Activated naive CD8-positive, alpha-beta T cell treated with anti-CD3 and anti-CD28 coated beads, Interleukin-2, amount 50 U/mL, for 24 hours (primary cell): ENCODE measurements around the gene WNT3A.

Source experiments
- ATAC-seq: fragments of 150-1000 bp; cut with Tn5 transposase; one replicate; pipeline ENCODE4 v1.10.0; 2021
- DNase-seq: peaks from one replicate; pipeline ENCODE4 v3.0.0; 2021
- H3K27ac Mint-ChIP-seq: one replicate; pipeline ENCODE4 v1.8.0; 2021; ENCODE audit warnings: mild to moderate bottlenecking, mixed read lengths
- H3K27me3 Mint-ChIP-seq: one replicate; pipeline ENCODE4 v1.8.0; 2021; ENCODE audit warnings: mixed read lengths
- H3K36me3 Mint-ChIP-seq: one replicate; pipeline ENCODE4 v1.8.0; 2021; ENCODE audit warnings: low read depth, mixed read lengths
- H3K4me1 Mint-ChIP-seq: one replicate; pipeline ENCODE4 v1.8.0; 2021; ENCODE audit warnings: mixed read lengths
- H3K4me3 Mint-ChIP-seq: one replicate; pipeline ENCODE4 v1.8.0; 2021; ENCODE audit warnings: mild to moderate bottlenecking, moderate library complexity, mixed read lengths
- H3K9me3 Mint-ChIP-seq: one replicate; pipeline ENCODE4 v1.8.0; 2021; ENCODE audit warnings: mixed read lengths

The WNT3A gene

DNA sequence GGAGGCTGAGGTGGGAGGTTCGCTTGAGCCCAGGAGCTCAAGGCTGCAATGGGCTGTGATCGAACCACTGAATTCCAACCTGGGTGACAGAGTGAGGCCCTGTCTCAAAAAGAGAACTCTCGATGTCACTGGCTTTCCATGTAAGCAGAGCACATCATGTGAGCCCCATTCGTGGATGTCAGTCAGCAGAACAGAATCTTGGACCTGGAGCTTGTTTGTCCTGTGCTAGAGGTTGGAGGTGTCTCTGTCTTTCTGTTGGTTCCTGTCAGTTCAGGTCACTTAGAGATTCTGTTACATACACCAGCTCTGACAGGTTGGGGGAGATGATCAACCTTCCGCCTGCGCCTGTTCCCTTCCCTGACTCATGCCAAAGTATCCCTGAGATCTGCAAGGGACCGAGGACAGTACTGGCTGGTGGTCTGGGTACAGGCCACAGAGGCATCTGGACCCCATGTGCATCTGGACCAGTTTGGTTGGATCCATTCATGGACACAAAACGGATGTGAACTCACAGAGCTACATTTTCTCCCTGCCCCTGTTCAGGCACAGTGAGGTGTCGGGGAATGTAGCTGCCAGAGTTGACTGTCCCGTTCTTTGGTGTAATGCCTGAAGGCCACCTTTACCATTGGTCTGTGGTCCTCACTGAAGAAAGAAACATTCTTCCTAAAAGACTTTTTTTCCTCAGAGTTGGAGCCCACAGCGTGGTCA is 85.7 kb downstream of the WNT3A start:
- no peak for ATAC-seq
- H3K27ac Mint-ChIP-seq: no peak overlapping the region
- H3K4me1 Mint-ChIP-seq: peaks cover 67% of the 10 kb centered on the region
- H3K4me3 Mint-ChIP-seq: no peak overlapping the region
- H3K27me3 Mint-ChIP-seq: no peaks in the 10 kb centered on the region
- H3K9me3 Mint-ChIP-seq: peaks cover 6% of the 10 kb centered on the region
- peaks cover 74% of the 10 kb centered on the region for H3K36me3 Mint-ChIP-seq
- no peak for DNase-seq

DNA sequence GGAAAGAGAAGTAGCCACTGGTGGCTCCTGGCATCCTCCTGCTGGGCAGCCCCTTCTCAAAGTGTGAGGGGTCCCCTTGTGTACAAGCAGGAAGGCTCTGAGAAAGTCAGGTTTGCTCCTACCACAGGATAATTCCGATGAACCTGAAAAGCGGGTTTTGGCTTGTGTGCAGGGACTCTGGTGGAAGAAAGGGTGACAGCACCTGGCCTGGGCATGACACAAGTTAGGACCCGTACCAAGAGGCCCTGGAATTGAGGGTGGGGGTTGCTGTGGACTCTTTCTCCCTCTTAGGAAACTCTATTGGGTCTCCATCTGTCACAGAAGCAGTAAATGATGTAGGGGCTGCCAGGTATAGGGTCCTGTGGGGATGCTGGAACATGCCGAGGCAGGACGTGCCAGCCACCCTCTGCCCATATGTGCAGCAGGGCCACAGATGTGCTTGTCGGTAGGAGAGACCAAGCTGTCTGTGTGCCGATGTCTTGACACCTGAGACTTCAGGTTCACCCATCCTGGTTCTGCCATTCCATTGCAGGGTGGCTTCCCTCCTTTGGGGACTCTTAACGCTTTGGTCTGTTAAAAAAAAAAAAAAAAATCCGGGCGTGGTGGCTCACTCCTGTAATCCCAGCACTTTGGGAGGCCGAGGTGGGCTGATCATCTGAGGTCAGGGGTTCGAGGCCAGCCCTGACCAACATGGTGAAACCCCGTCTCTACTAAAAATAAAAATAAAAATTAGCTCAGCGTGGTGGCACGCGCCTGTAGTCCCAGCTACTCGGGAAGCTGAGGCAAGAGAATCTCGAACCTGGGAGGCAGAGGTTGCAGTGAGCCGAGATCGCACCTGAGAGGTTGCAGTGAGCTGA is 86.5 kb downstream of the WNT3A start:
- H3K4me1 Mint-ChIP-seq: peaks cover 60% of the 10 kb centered on the region
- no peak overlapping the region for H3K4me3 Mint-ChIP-seq
- H3K9me3 Mint-ChIP-seq: peaks cover 6% of the 10 kb centered on the region
- no peak overlapping the region for H3K27ac Mint-ChIP-seq
- peaks cover 72% of the 10 kb centered on the region for H3K36me3 Mint-ChIP-seq
- ATAC-seq (no peak), DNase-seq (no peak)
- no peaks in the 10 kb centered on the region for H3K27me3 Mint-ChIP-seq

DNA sequence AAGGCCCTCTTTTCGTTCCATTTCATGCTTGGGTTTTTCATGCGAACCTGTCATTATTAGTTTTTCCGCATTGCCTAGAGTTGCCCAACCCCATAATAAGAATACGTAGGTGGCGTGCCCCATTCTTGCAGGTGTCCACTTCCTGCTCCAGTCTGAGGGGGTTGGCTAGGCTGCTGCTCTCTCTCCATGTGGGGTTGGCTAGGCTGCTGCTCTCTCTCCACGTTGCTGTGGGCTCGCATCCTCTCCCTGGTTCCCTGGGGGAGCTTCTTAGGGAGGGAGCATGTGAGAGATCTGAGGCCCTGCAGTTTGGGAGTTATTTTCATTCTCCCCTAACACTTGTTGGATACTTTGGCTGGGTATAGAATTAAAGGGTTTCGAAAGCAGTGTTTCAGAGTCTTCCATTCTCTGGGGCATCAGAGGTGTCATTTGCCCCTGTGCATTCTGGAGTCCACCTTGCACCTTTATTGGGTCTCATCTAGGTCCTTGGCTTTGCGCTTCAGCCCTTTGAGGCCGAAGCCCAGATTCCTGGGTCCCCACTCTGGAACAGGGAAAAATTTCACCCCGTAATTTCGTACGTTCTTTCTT is 87.7 kb downstream of the WNT3A start:
- Mint-ChIP-seq H3K4me3 (no peak overlapping the region), H3K27me3 (no peaks in the 10 kb centered on the region), H3K36me3 (peaks cover 75% of the 10 kb centered on the region), H3K27ac (peak overlapping the region; percentile 0), H3K4me1 (peaks cover 49% of the 10 kb centered on the region), H3K9me3 (peaks cover 6% of the 10 kb centered on the region)
- DNase-seq (no peak), ATAC-seq (no peak)

- Mint-ChIP-seq H3K36me3 (peaks cover 74% of the 10 kb centered on the region), H3K27ac (peak overlapping the region; percentile 0), H3K9me3 (peaks cover 6% of the 10 kb centered on the region), H3K4me1 (peaks cover 43% of the 10 kb centered on the region), H3K27me3 (no peaks in the 10 kb centered on the region), H3K4me3 (no peak overlapping the region)
- DNase-seq (no peak), ATAC-seq (no peak)
These were observed 88.4 kb downstream of the WNT3A start for GRCh38 chr1:228095161-228095560.

- Mint-ChIP-seq H3K36me3 (peaks cover 67% of the 10 kb centered on the region), H3K27me3 (no peaks in the 10 kb centered on the region), H3K9me3 (peaks cover 6% of the 10 kb centered on the region), H3K27ac (peak overlapping the region; percentile 69), H3K4me1 (peaks cover 35% of the 10 kb centered on the region), H3K4me3 (no peak overlapping the region)
- ATAC-seq (no peak), DNase-seq (no peak)
These were observed 89.1 kb downstream of the WNT3A start for GRCh38 chr1:228095938-228096337.

DNA sequence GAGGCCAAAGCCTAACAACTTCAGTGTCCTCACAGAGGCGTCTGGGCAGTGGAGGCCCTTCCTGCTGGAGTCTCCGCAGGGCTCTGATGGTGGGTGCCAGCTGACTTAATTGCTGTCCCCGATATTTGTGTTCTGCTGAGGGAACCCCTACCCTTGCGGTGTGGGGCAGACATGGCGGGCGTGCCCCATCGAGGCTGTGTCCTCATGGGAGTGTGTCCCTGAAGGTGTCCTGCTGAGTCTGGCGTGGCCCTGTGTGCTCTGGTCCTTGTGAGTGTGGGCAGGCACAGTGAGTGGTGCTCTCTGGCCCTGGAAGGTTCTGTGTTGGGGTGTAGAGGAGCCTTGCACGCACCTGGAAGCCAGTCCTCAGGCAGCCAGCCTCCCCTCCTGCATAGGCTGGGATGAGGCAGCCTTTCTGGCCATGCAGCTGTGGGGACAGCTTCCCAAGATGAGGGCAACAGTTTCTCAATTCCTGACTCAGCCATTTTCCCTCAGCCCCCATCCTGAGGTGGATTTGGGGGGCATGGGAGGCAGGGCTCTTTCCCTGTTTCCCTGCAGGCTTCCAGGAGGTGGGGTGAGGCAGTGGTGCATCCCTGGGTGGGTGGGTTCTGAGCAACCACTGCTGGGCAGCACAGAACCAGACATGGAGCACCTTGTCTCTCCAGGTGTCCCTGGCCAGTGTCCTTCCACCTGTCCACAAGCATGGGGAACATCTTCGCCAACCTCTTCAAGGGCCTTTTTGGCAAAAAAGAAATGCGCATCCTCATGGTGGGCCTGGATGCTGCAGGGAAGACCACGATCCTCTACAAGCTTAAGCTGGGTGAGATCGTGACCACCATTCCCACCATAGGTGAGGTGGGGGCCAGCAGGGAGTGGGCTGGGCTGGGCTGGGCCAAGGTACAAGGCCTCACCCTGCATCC is 89.9 kb downstream of the WNT3A start:
- DNase-seq: no peak
- H3K9me3 Mint-ChIP-seq: peaks cover 6% of the 10 kb centered on the region
- H3K36me3 Mint-ChIP-seq: peaks cover 60% of the 10 kb centered on the region
- H3K27me3 Mint-ChIP-seq: no peaks in the 10 kb centered on the region
- H3K27ac Mint-ChIP-seq: peak overlapping the region; percentile 18
- ATAC-seq: no peak
- no peak overlapping the region for H3K4me3 Mint-ChIP-seq
- H3K4me1 Mint-ChIP-seq: peaks cover 32% of the 10 kb centered on the region

- peaks cover 6% of the 10 kb centered on the region for H3K9me3 Mint-ChIP-seq
- H3K36me3 Mint-ChIP-seq: peaks cover 52% of the 10 kb centered on the region
- no peak overlapping the region for H3K4me3 Mint-ChIP-seq
- peaks cover 24% of the 10 kb centered on the region for H3K4me1 Mint-ChIP-seq
- no peak for ATAC-seq
- peak overlapping the region; percentile 35 for H3K27ac Mint-ChIP-seq
- DNase-seq: no peak
- H3K27me3 Mint-ChIP-seq: no peaks in the 10 kb centered on the region
These were observed 90.7 kb downstream of the WNT3A start for GRCh38 chr1:228097333-228098081.

DNA sequence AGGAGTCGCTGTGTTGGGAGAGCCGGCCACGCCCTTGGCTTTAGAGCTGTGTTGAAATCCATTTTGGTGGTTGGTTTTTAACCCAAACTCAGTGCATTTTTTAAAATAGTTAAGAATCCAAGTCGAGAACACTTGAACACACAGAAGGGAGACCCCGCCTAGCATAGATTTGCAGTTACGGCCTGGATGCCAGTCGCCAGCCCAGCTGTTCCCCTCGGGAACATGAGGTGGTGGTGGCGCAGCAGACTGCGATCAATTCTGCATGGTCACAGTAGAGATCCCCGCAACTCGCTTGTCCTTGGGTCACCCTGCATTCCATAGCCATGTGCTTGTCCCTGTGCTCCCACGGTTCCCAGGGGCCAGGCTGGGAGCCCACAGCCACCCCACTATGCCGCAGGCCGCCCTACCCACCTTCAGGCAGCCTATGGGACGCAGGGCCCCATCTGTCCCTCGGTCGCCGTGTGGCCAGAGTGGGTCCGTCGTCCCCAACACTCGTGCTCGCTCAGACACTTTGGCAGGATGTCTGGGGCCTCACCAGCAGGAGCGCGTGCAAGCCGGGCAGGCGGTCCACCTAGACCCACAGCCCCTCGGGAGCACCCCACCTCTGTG is 91.6 kb downstream of the WNT3A start:
- H3K27me3 Mint-ChIP-seq: no peaks in the 10 kb centered on the region
- ATAC-seq (no peak), DNase-seq (peak; percentile 1)
- no peak overlapping the region for H3K27ac Mint-ChIP-seq
- H3K4me1 Mint-ChIP-seq: peaks cover 28% of the 10 kb centered on the region
- H3K36me3 Mint-ChIP-seq: peaks cover 44% of the 10 kb centered on the region
- peaks cover 6% of the 10 kb centered on the region for H3K9me3 Mint-ChIP-seq
- no peak overlapping the region for H3K4me3 Mint-ChIP-seq

- peaks cover 35% of the 10 kb centered on the region for H3K4me1 Mint-ChIP-seq
- DNase-seq: no peak
- peaks cover 6% of the 10 kb centered on the region for H3K9me3 Mint-ChIP-seq
- no peak for ATAC-seq
- peaks cover 38% of the 10 kb centered on the region for H3K36me3 Mint-ChIP-seq
- H3K27ac Mint-ChIP-seq: peak overlapping the region; percentile 47
- no peak overlapping the region for H3K4me3 Mint-ChIP-seq
- H3K27me3 Mint-ChIP-seq: no peaks in the 10 kb centered on the region
These were observed 92.5 kb downstream of the WNT3A start for GRCh38 chr1:228099331-228099732.

GRCh38 chr1:228100822-228101613 is 94.2 kb downstream of the WNT3A start:
- no peak for DNase-seq
- Mint-ChIP-seq H3K4me1 (peaks cover 27% of the 10 kb centered on the region), H3K27ac (peak overlapping the region; percentile 64), H3K27me3 (no peaks in the 10 kb centered on the region), H3K36me3 (peaks cover 23% of the 10 kb centered on the region), H3K4me3 (peak overlapping the region; percentile 91), H3K9me3 (no peaks in the 10 kb centered on the region)
- ATAC-seq: no peak

GRCh38 chr1:228101614-228101993 is 94.8 kb downstream of the WNT3A start:
- Mint-ChIP-seq H3K4me3 (peak overlapping the region; percentile 91), H3K4me1 (peaks cover 26% of the 10 kb centered on the region), H3K9me3 (no peaks in the 10 kb centered on the region), H3K36me3 (peaks cover 24% of the 10 kb centered on the region), H3K27ac (peak overlapping the region; percentile 64), H3K27me3 (no peaks in the 10 kb centered on the region)
- DNase-seq (no peak), ATAC-seq (no peak)

DNA sequence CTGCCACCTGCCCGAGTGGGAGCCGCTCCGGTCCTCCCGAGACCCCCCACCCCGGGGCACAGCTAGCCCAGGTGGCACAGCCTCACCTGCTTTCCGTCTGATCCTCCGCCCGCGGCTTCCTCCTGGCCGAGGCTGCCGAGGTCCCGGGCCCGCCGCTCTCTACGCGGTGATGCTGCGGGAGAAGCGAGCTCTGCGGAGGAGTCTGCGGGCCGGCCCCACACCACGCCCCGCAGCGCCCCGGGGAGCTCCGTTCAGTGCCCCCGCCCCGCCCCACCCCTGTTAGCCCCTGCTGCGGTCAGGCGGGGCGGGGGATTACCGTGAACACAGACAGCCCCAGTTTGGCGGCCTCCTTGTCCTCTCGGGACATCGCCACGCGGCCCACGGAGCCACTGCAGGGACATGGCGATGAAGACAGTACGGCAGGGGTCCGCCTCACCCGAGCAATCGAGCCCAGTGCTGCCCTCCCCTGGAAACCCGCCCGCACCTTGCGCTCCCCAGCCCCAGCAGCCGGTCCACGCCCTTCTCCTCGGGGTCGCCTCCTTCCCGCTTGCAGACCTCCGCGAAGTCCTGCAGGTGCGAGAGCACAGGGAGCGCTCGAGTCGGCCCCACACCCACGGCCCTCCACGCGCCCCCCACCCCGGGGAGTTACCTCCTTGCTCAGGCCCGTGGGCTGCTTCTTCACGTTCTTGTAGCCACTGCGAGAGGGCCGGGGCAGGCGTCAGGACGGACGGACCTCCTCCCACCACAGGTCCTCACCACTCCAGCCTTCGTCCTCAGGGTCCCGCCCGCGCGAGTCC is 95.4 kb downstream of the WNT3A start:
- Mint-ChIP-seq H3K4me1 (peaks cover 26% of the 10 kb centered on the region), H3K9me3 (no peaks in the 10 kb centered on the region), H3K27ac (no peak overlapping the region), H3K4me3 (peak overlapping the region; percentile 91), H3K27me3 (no peaks in the 10 kb centered on the region), H3K36me3 (peaks cover 23% of the 10 kb centered on the region)
- ATAC-seq (peak; percentile 25), DNase-seq (peak; percentile 67)
